ENCODE data around the gene ERO1B. TPM values are rescaled to one million over a fixed set of nuclear protein-coding genes. Genes with fewer than 3 reads are reported as not detected.

The ERO1B gene
- total RNA-seq, 1 experiment from 2014 or later = not detected

DNA sequence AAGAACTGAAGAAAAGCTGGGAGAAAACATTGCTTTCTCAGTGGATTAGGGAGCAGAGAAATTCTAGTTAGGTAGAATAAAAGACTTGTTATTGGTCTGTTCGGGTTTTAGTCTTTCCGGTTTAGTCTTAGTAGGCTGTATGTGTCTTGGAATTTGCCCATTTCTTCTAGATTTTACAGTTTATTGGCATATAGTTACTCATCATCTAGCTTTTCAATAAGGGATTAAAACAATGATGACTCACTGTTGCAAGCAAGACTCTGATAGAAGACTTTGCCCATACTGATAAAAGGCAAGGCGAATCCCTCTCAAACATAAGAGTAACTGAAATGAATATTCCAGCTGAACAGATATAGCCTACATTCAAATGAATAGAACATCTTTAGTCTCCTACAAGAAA lies 77.1 kb downstream of the ERO1B start:
- no peak overlapping the region for H3K4me2 ChIP-seq
- no peak for TF ChIP-seq CTCF (conservative IDR thresholded peaks at IDR 0.05)
- no peak for TF ChIP-seq EZH2 (IDR thresholded peaks at IDR 0.05; ENCODE audit: low read depth)

GRCh38 chr1:236204039-236204438 lies 77.7 kb downstream of the ERO1B start:
- H3K4me2 ChIP-seq = no peak overlapping the region
- no peaks in the 10 kb centered on the region for H3K79me2 ChIP-seq (ENCODE audit: low read depth)
- no peaks in the 10 kb centered on the region for H3F3A ChIP-seq (ENCODE audit: insufficient read depth, low read depth)
- H2AFZ ChIP-seq = no peak overlapping the region
- H3K9me3 ChIP-seq (ENCODE audit: insufficient read depth, low read depth) = no peaks in the 10 kb centered on the region; the same call in 1 of the 2 replicates
- ChIA-PET CTCF (no interaction called here), POLR2A (ENCODE audit: unreplicated experiment) (no interaction called here)
- no peak for DNase-seq
- no peaks in the 10 kb centered on the region for H4K20me1 ChIP-seq (ENCODE audit: insufficient read depth)
- no peak for TF ChIP-seq EZH2 (IDR thresholded peaks at IDR 0.05; ENCODE audit: low read depth)
- TF ChIP-seq CTCF (conservative IDR thresholded peaks at IDR 0.05) = no peak
- H3K27ac ChIP-seq = no peak overlapping the region
- no peaks in the 10 kb centered on the region; the same call in 1 of the 2 replicates for H3K9me2 ChIP-seq (ENCODE audit: insufficient read depth)
- H3K36me3 ChIP-seq (ENCODE audit: low read depth) = no peaks in the 10 kb centered on the region
- BruUV-seq (replicated peaks) = no TSS peak
- H3K27me3 ChIP-seq (ENCODE audit: insufficient read depth, low read depth) = no peaks in the 10 kb centered on the region
- H3K4me3 ChIP-seq = no peak overlapping the region
- H3K4me1 ChIP-seq (replicated peaks; ENCODE audit: insufficient read depth) = no peaks in the 10 kb centered on the region
- intact Hi-C loops (cut with micrococcal nuclease; ENCODE audit: unreplicated experiment) = no loop called here

More for the DNA sequence above, 77.1 kb downstream of the ERO1B start:
- intact Hi-C loops (cut with micrococcal nuclease; ENCODE audit: unreplicated experiment) = no loop called here
- DNase-seq = no peak
- Histone ChIP-seq H3K9me2 (ENCODE audit: insufficient read depth) (no peaks in the 10 kb centered on the region; the same call in 1 of the 2 replicates), H2AFZ (no peak overlapping the region), H3F3A (ENCODE audit: insufficient read depth, low read depth) (no peaks in the 10 kb centered on the region), H3K27me3 (ENCODE audit: insufficient read depth, low read depth) (no peaks in the 10 kb centered on the region), H3K36me3 (ENCODE audit: low read depth) (no peaks in the 10 kb centered on the region), H3K4me1 (replicated peaks; ENCODE audit: insufficient read depth) (no peaks in the 10 kb centered on the region), H3K4me3 (no peak overlapping the region), H3K27ac (no peak overlapping the region), H3K9me3 (ENCODE audit: insufficient read depth, low read depth) (no peaks in the 10 kb centered on the region; the same call in 1 of the 2 replicates), H4K20me1 (ENCODE audit: insufficient read depth) (no peaks in the 10 kb centered on the region), H3K79me2 (ENCODE audit: low read depth) (no peaks in the 10 kb centered on the region)
- CTCF ChIA-PET = no interaction called here
- no TSS peak for BruUV-seq (replicated peaks)
- POLR2A ChIA-PET (ENCODE audit: unreplicated experiment) = no interaction called here

- H3K4me3 ChIP-seq = no peak overlapping the region
- no peaks in the 10 kb centered on the region; the same call in 1 of the 2 replicates for H4K20me1 ChIP-seq (ENCODE audit: insufficient read depth)
- no peaks in the 10 kb centered on the region for H3F3A ChIP-seq (ENCODE audit: insufficient read depth, low read depth)
- POLR2A ChIA-PET (ENCODE audit: unreplicated experiment) = no interaction called here
- CTCF ChIA-PET = no interaction called here
- H3K27me3 ChIP-seq (ENCODE audit: insufficient read depth, low read depth) = no peaks in the 10 kb centered on the region
- no peak for DNase-seq
- H2AFZ ChIP-seq = no peak overlapping the region
- H3K27ac ChIP-seq = no peak overlapping the region
- no TSS peak for BruUV-seq (replicated peaks)
- no peaks in the 10 kb centered on the region; the same call in 1 of the 2 replicates for H3K9me3 ChIP-seq (ENCODE audit: insufficient read depth, low read depth)
- H3K4me2 ChIP-seq = no peak overlapping the region
- H3K4me1 ChIP-seq (replicated peaks; ENCODE audit: insufficient read depth) = no peaks in the 10 kb centered on the region
- H3K9me2 ChIP-seq (ENCODE audit: insufficient read depth) = no peaks in the 10 kb centered on the region; the same call in 1 of the 2 replicates
- no peaks in the 10 kb centered on the region for H3K79me2 ChIP-seq (ENCODE audit: low read depth)
- intact Hi-C loops (cut with micrococcal nuclease; ENCODE audit: unreplicated experiment) = no loop called here
- no peak for TF ChIP-seq CTCF (conservative IDR thresholded peaks at IDR 0.05)
- no peak for TF ChIP-seq EZH2 (IDR thresholded peaks at IDR 0.05; ENCODE audit: low read depth)
- no peaks in the 10 kb centered on the region for H3K36me3 ChIP-seq (ENCODE audit: low read depth)
Measured at GRCh38 chr1:236201786-236202185, 80.0 kb downstream of the ERO1B start.
